Prostate gland (tissue), 2 donors: ENCODE measurements around the gene LOC101059915.
A peak's percentile ranks its signal among the peaks of the same experiment; 100 is the strongest.
"Not testable (repeated sequence)": the region's sequence is repeated elsewhere in the genome, so short reads cannot be mapped to it uniquely, and the experiment has no call there.

Experiments used
- DNase-seq: peaks from one replicate; pipeline ENCODE4 v3.0.0-alpha.2; 2019; ENCODE audit warnings: low spot score
- H3K27ac ChIP-seq, 2 donors: fragments of 200-600 bp; sonication (generic); 2 replicates each; pipeline ENCODE4 v1.5.1; 2017 to 2019
- H3K27me3 ChIP-seq: fragments of 200-600 bp; sonication (generic); replicated peaks from 2 replicates; pipeline ENCODE4 v1.5.1; 2019; ENCODE audit not compliant: insufficient read depth
- H3K36me3 ChIP-seq, 2 donors: fragments of 200-600 bp; sonication (generic); 1 replicate in 1 of 2; 2 replicates in 1 of 2; pipeline versions ENCODE4 v1.5.1 to v1.8.1; 2017 to 2019
- H3K4me1 ChIP-seq: fragments of 200-600 bp; sonication (generic); replicated peaks from 2 replicates; pipeline ENCODE4 v1.5.1; 2019
- H3K4me3 ChIP-seq, 2 donors: fragments of 200-600 bp; sonication (generic); 2 replicates each; pipeline ENCODE4 v1.5.1; 2017 to 2019
- H3K9me3 ChIP-seq: fragments of 200-600 bp; sonication (generic); 2 replicates; pipeline ENCODE4 v1.5.1; 2017
- CTCF ChIP-seq, 4 experiments: fragments of 200-600 bp in 2 of 4; fragments of 450-650 bp in 2 of 4; sonication (generic) in 2 of 4; IDR thresholded peaks; 1 replicate in 3 of 4; 2 replicates in 1 of 4; pipeline ENCODE4 v1.5.1; 2016 to 2019; ENCODE audit warnings: antibody characterized with exemption in 4 of 4, mild to moderate bottlenecking in 2 of 4, moderate library complexity in 2 of 4
- POLR2A ChIP-seq: fragments of 450-650 bp; IDR thresholded peaks from one replicate; pipeline ENCODE4 v1.6.1; 2016; ENCODE audit warnings: antibody characterized with exemption, mild to moderate bottlenecking
- POLR2AphosphoS5 ChIP-seq: sonication (generic); formaldehyde crosslinking; IDR thresholded peaks from one replicate; pipeline ENCODE4 v1.6.1; 2017; ENCODE audit warnings: antibody characterized with exemption
- WGBS: methylation state at CpG from one replicate; pipeline ENCODE4 v1.1.5; 2018; 5-methylcytosine and 5-hydroxymethylcytosine counted together
- intact Hi-C: fragments of 100-400 bp; cut with DNase I; formaldehyde crosslinking; loops from one replicate; pipeline ENCODE4 v1.14.2; 2022

The LOC101059915 gene

GRCh38 chrX:71666240-71667223, 814 bp upstream of the LOC101059915 start:
- Histone ChIP-seq H3K9me3 (no peaks in the 10 kb centered on the region), H3K4me1 (no peaks in the 10 kb centered on the region), H3K27me3 (no peaks in the 10 kb centered on the region), H3K4me3 (no peak overlapping the region), H3K27ac (no peak overlapping the region), H3K36me3 (no peaks in the 10 kb centered on the region)
- intact Hi-C loops: no loop called here
- DNase-seq: no peak
- TF ChIP-seq POLR2AphosphoS5 (no peak), CTCF (IDR thresholded peaks at IDR 0.05) (no peak), POLR2A (no peak)
- WGBS: 97% methylated on average over 30 of the region's 48 CpGs

- no peak overlapping the region for H3K27ac ChIP-seq
- H3K27me3 ChIP-seq: no peaks in the 10 kb centered on the region
- WGBS: 91% methylated on average over 4 of the region's 16 CpGs
- H3K4me3 ChIP-seq: no peak overlapping the region
- intact Hi-C loops: no loop called here
- no peaks in the 10 kb centered on the region for H3K4me1 ChIP-seq
- H3K36me3 ChIP-seq: no peaks in the 10 kb centered on the region
- H3K9me3 ChIP-seq: no peaks in the 10 kb centered on the region
- TF ChIP-seq POLR2AphosphoS5 (no peak), CTCF (IDR thresholded peaks at IDR 0.05) (no peak), POLR2A (no peak)
- DNase-seq: no peak
Observed at GRCh38 chrX:71668248-71668595, 876 bp downstream of the LOC101059915 start.

- Histone ChIP-seq H3K27me3 (no peaks in the 10 kb centered on the region), H3K4me3 (no peak overlapping the region), H3K4me1 (no peaks in the 10 kb centered on the region), H3K36me3 (no peaks in the 10 kb centered on the region), H3K9me3 (no peaks in the 10 kb centered on the region), H3K27ac (no peak overlapping the region)
- intact Hi-C loops: no loop called here
- no peak for DNase-seq
- 39% methylated on average over 13 of the region's 13 CpGs for WGBS
- no peak for TF ChIP-seq POLR2AphosphoS5
- TF ChIP-seq POLR2A: no peak
- TF ChIP-seq CTCF (IDR thresholded peaks at IDR 0.05): no peak
Observed at GRCh38 chrX:71669492-71669891, 2.1 kb downstream of the LOC101059915 start.

GRCh38 chrX:71669947-71670346, 2.6 kb downstream of the LOC101059915 start:
- H3K27ac ChIP-seq, DNase-seq: not testable (repeated sequence)
- TF ChIP-seq CTCF (IDR thresholded peaks at IDR 0.05): peak in 2 of 4 experiments; percentile 35 to 41

More at GRCh38 chrX:71669947-71670346, 2.6 kb downstream of the LOC101059915 start:
- whole genome bisulfite sequencing: 9% methylated on average over 7 of the region's 10 CpGs
- intact Hi-C loops, H3K9me3 ChIP-seq, H3K27me3 ChIP-seq, H3K4me1 ChIP-seq, H3K36me3 ChIP-seq, H3K4me3 ChIP-seq: not testable (repeated sequence)
